H1 (cell line): Measurements from ENCODE around the gene GRID2. TPM values are rescaled to one million over a fixed set of nuclear protein-coding genes. Genes with fewer than 3 reads are reported as not detected.
A peak's percentile ranks its signal among the peaks of the same experiment; 100 is the strongest.

ENCODE experiments used
- CTCF ChIA-PET: fragments of 300-600 bp; sonication (Branson Sonifier 250); formaldehyde crosslinking; loops from one replicate; lab custom pipeline; 2021; ENCODE audit not compliant: partially characterized antibody; lab: Charles Lee
- POLR2A ChIA-PET: fragments of 300-600 bp; sonication (Branson Sonifier 250); formaldehyde crosslinking; loops from one replicate; lab custom pipeline; 2021; ENCODE audit warnings: inconsistent platforms; ENCODE audit not compliant: partially characterized antibody; lab: Charles Lee
- DNase-seq, 2 experiments: peaks; one replicate each; pipeline versions ENCODE4 v3.0.0 to v3.0.0-alpha.2; 2010 to 2022; ENCODE audit warnings: low spot score in 2 of 2, low read depth in 1 of 2, mixed read lengths in 1 of 2
- FAIRE-seq: peaks from 2 replicates; lab custom pipeline; 2011; peaks lifted over from hg19 to GRCh38; lab: Jason Lieb, UNC
- H2AFZ ChIP-seq: 2 replicates; pipeline ENCODE4 v1.8.1; 2012; ENCODE audit warnings: low read length, inconsistent platforms
- H2AK5ac ChIP-seq: 2 replicates; pipeline ENCODE4 v1.6.1; 2013; ENCODE audit warnings: low read depth, low read length
- H2BK120ac ChIP-seq: replicated peaks from 2 replicates; pipeline ENCODE3; 2013; ENCODE audit warnings: low read depth, low read length, inconsistent platforms
- H2BK12ac ChIP-seq: 2 replicates; pipeline ENCODE4 v1.6.1; 2013; ENCODE audit warnings: low read depth, low read length
- H2BK15ac ChIP-seq: 2 replicates; pipeline ENCODE4 v1.6.1; 2013; ENCODE audit warnings: low read length
- H2BK20ac ChIP-seq: 2 replicates; pipeline ENCODE4 v1.6.1; 2013; ENCODE audit warnings: low read length
- H2BK5ac ChIP-seq: 2 replicates; pipeline ENCODE4 v1.6.1; 2013; ENCODE audit warnings: low read depth, low read length
- H3K14ac ChIP-seq: 2 replicates; pipeline ENCODE4 v1.6.1; 2013; ENCODE audit warnings: inconsistent platforms; ENCODE audit not compliant: insufficient read length
- H3K18ac ChIP-seq: 2 replicates; pipeline ENCODE4 v1.6.1; 2013; ENCODE audit warnings: low read length; ENCODE audit errors: extremely low read depth
- H3K23ac ChIP-seq: 2 replicates; pipeline ENCODE4 v1.6.1; 2013; ENCODE audit warnings: inconsistent platforms; ENCODE audit not compliant: insufficient read length
- H3K23me2 ChIP-seq: 2 replicates; pipeline ENCODE4 v1.6.1; 2013; ENCODE audit warnings: low read depth, low read length
- H3K27ac ChIP-seq: 2 replicates; pipeline ENCODE4 v1.6.1; 2011; ENCODE audit warnings: low read depth, low read length, inconsistent platforms
- H3K27me3 ChIP-seq, 4 experiments: replicated peaks in 1 of 4; 1 replicate in 1 of 4; 2 replicates in 3 of 4; pipeline versions ENCODE4 v1.6.1 to v1.8.1; 2011 to 2013; ENCODE audit warnings: low read length in 3 of 4, mild to moderate bottlenecking in 3 of 4, inconsistent platforms in 2 of 4, mixed read lengths in 2 of 4, moderate library complexity in 1 of 4; ENCODE audit not compliant: control insufficient read depth in 3 of 4, insufficient read depth in 3 of 4; ENCODE audit errors: extremely low read depth in 1 of 4
- H3K36me3 ChIP-seq, 4 experiments: 2 replicates each; pipeline versions ENCODE4 v1.6.1 to v1.8.1; 2011 to 2013; ENCODE audit warnings: mild to moderate bottlenecking in 4 of 4, low read length in 3 of 4, moderate library complexity in 2 of 4, control low read depth in 1 of 4, inconsistent platforms in 1 of 4; ENCODE audit not compliant: insufficient read depth in 4 of 4, control insufficient read depth in 2 of 4
- H3K4ac ChIP-seq: replicated peaks from 2 replicates; pipeline ENCODE3; 2013; ENCODE audit warnings: low read length, low read depth, mixed read lengths, inconsistent platforms; ENCODE audit not compliant: insufficient read length
- H3K4me1 ChIP-seq, 4 experiments: replicated peaks in 1 of 4; 1 replicate in 1 of 4; 2 replicates in 3 of 4; pipeline versions ENCODE4 v1.6.1 to v1.8.1; 2011 to 2013; ENCODE audit warnings: low read length in 3 of 4, inconsistent platforms in 2 of 4, mixed read lengths in 1 of 4; ENCODE audit not compliant: insufficient read depth in 4 of 4, control insufficient read depth in 3 of 4
- H3K4me2 ChIP-seq, 2 experiments: 2 replicates each; pipeline versions ENCODE4 v1.6.1 to v1.8.1; 2011 to 2013; ENCODE audit warnings: low read depth in 2 of 2, low read length in 2 of 2, control low read depth in 1 of 2, inconsistent platforms in 1 of 2, mild to moderate bottlenecking in 1 of 2; ENCODE audit not compliant: insufficient read depth in 1 of 2
- H3K4me3 ChIP-seq, 4 experiments: fragments of 200-600, 300-600 bp in 1 of 4; sonication (generic), shearing (Covaris generic), sonication (Bioruptor Twin) in 1 of 4; 2 replicates each; pipeline versions ENCODE4 v1.5.1 to v1.8.1; 2011 to 2016; ENCODE audit warnings: low read length in 4 of 4, low read depth in 3 of 4, control low read depth in 2 of 4, inconsistent platforms in 2 of 4, mild to moderate bottlenecking in 2 of 4, mixed read lengths in 1 of 4, moderate library complexity in 1 of 4; ENCODE audit not compliant: insufficient read depth in 2 of 4; ENCODE audit errors: extremely low read depth in 1 of 4
- H3K56ac ChIP-seq: replicated peaks from 2 replicates; pipeline ENCODE3; 2013; ENCODE audit warnings: low read depth, mild to moderate bottlenecking, mixed read lengths, low read length, inconsistent platforms; ENCODE audit not compliant: insufficient read length
- H3K79me1 ChIP-seq: 2 replicates; pipeline ENCODE4 v1.6.1; 2013; ENCODE audit warnings: low read depth, low read length, control low read depth
- H3K79me2 ChIP-seq, 2 experiments: 2 replicates each; pipeline versions ENCODE4 v1.6.1 to v1.8.1; 2012 to 2013; ENCODE audit warnings: low read length in 2 of 2, mild to moderate bottlenecking in 2 of 2, inconsistent platforms in 1 of 2; ENCODE audit not compliant: insufficient read depth in 2 of 2, control insufficient read depth in 1 of 2
- H3K9ac ChIP-seq, 4 experiments: replicated peaks in 1 of 4; 1 replicate in 1 of 4; 2 replicates in 3 of 4; pipeline versions ENCODE4 v1.6.1 to v1.8.1; 2011 to 2013; ENCODE audit warnings: low read depth in 3 of 4, low read length in 3 of 4, control low read depth in 2 of 4, mild to moderate bottlenecking in 2 of 4, moderate library complexity in 2 of 4, inconsistent platforms in 1 of 4; ENCODE audit errors: extremely low read depth in 1 of 4
- H3K9me3 ChIP-seq, 2 experiments: 2 replicates each; pipeline versions ENCODE4 v1.6.1 to v1.8.1; 2012 to 2013; ENCODE audit warnings: mild to moderate bottlenecking in 2 of 2, moderate library complexity in 2 of 2, control low read depth in 1 of 2, inconsistent platforms in 1 of 2, low read depth in 1 of 2, low read length in 1 of 2, mixed read lengths in 1 of 2; ENCODE audit not compliant: insufficient read depth in 2 of 2
- H4K20me1 ChIP-seq, 2 experiments: replicated peaks in 1 of 2; 2 replicates each; pipeline versions ENCODE3 to v1.8.1; 2011 to 2013; ENCODE audit warnings: inconsistent platforms in 2 of 2, low read length in 2 of 2, mild to moderate bottlenecking in 1 of 2; ENCODE audit not compliant: insufficient read depth in 2 of 2, control insufficient read depth in 1 of 2
- H4K5ac ChIP-seq: 2 replicates; pipeline ENCODE4 v1.6.1; 2013; ENCODE audit warnings: low read length, low read depth, mixed read lengths, inconsistent platforms; ENCODE audit not compliant: insufficient read length
- H4K8ac ChIP-seq: 2 replicates; pipeline ENCODE4 v1.8.0; 2013; ENCODE audit warnings: mild to moderate bottlenecking, moderate library complexity, low read length, inconsistent platforms; ENCODE audit not compliant: insufficient read depth; ENCODE audit errors: extremely low read depth
- H4K91ac ChIP-seq: replicated peaks from 2 replicates; pipeline ENCODE3; 2013; ENCODE audit warnings: low read length, mixed read lengths, inconsistent platforms; ENCODE audit not compliant: insufficient read length
- ASH2L ChIP-seq: fragments of 200-600, 300-600 bp; sonication (generic); IDR thresholded peaks from one replicate; pipeline ENCODE4 v1.7.1; 2017; ENCODE audit warnings: low read length
- CHD1 ChIP-seq: IDR thresholded peaks from 2 replicates; pipeline ENCODE4 v1.6.1; 2012; ENCODE audit warnings: low read depth, low read length, improper control_type of control experiment
- GABPA ChIP-seq: IDR thresholded peaks from 2 replicates; pipeline ENCODE4 v1.6.1; 2011; ENCODE audit warnings: mild to moderate bottlenecking, low read length, moderate library complexity, borderline replicate concordance; ENCODE audit not compliant: insufficient read depth
- GTF2F1 ChIP-seq: IDR thresholded peaks from 2 replicates; pipeline ENCODE4 v1.6.1; 2012; ENCODE audit warnings: low read depth, low read length, improper control_type of control experiment, borderline replicate concordance
- KDM1A ChIP-seq: fragments of 200-600, 300-600 bp; sonication (generic); IDR thresholded peaks from 2 replicates; pipeline ENCODE4 v1.7.1; 2016; ENCODE audit warnings: mild to moderate bottlenecking, low read length, borderline replicate concordance
- NANOG ChIP-seq: IDR thresholded peaks from 2 replicates; pipeline ENCODE4 v1.6.1; 2011; ENCODE audit warnings: low read length, low read depth, mild to moderate bottlenecking, inconsistent platforms; ENCODE audit not compliant: insufficient read depth, poor library complexity, severe bottlenecking
- POLR2AphosphoS5 ChIP-seq: IDR thresholded peaks from 2 replicates; pipeline ENCODE4 v1.6.1; 2011; ENCODE audit warnings: low read depth, low read length
- POU5F1 ChIP-seq: IDR thresholded peaks from 2 replicates; pipeline ENCODE4 v1.6.1; 2011; ENCODE audit warnings: low read depth, mild to moderate bottlenecking, low read length, moderate library complexity
- RAD21 ChIP-seq, 2 experiments: IDR thresholded peaks in 1 of 2; conservative IDR thresholded peaks in 1 of 2; 2 replicates each; pipeline ENCODE4 v1.6.1; 2011; ENCODE audit warnings: low read depth in 2 of 2, low read length in 2 of 2, improper control_type of control experiment in 1 of 2, inconsistent platforms in 1 of 2, mild to moderate bottlenecking in 1 of 2, moderate library complexity in 1 of 2
- RXRA ChIP-seq: IDR thresholded peaks from 2 replicates; pipeline ENCODE4 v1.6.1; 2011; ENCODE audit warnings: low read depth, mild to moderate bottlenecking, low read length, moderate library complexity; ENCODE audit not compliant: insufficient read depth
- SIX5 ChIP-seq: IDR thresholded peaks from 2 replicates; pipeline ENCODE4 v1.6.1; 2011; ENCODE audit warnings: mild to moderate bottlenecking, low read depth, low read length
- SUZ12 ChIP-seq: fragments of 200-600 bp; sonication (generic); IDR thresholded peaks from 2 replicates; pipeline ENCODE4 v1.6.1; 2012; ENCODE audit warnings: mild to moderate bottlenecking, inconsistent platforms, low read length, moderate library complexity, mixed read lengths
- TBP ChIP-seq: IDR thresholded peaks from 2 replicates; pipeline ENCODE4 v1.6.1; 2011; ENCODE audit warnings: low read depth, low read length, improper control_type of control experiment
- YY1 ChIP-seq: IDR thresholded peaks from 2 replicates; pipeline ENCODE4 v1.6.1; 2011; ENCODE audit warnings: low read depth, mild to moderate bottlenecking, low read length
- WGBS, 2 experiments: shearing (Covaris generic) in 1 of 2; methylation state at CpG; one replicate each; pipeline versions ENCODE4 v1.1.6 to v1.1.7; 2013 to 2015; ENCODE audit warnings: low lambda C conversion rate in 2 of 2, mixed read lengths in 2 of 2, inconsistent platforms in 1 of 2, low coverage in 1 of 2, missing lambda C conversion rate in 1 of 2; ENCODE audit not compliant: insufficient replicate concordance in 2 of 2, insufficient coverage in 1 of 2, insufficient read length in 1 of 2; ENCODE audit errors: extremely low coverage in 1 of 2, missing lambda C conversion rate in 1 of 2; 5-methylcytosine and 5-hydroxymethylcytosine counted together
- polyA plus RNA-seq, 7 experiments: library from polyadenylated mRNA; depleted of rRNA in 3 of 7; stranded (reverse) in 5 of 7; unstranded in 2 of 7; fragments of >200 nt in 5 of 7; fragments of 200-250 nt in 2 of 7; gene quantifications; 1 replicate in 5 of 7; 2 replicates in 1 of 7; 4 replicates in 1 of 7; pipeline versions ENCODE4 v1.2.1 to v1.2.3, GENCODE V29; 2011 to 2013; ENCODE audit warnings: missing spikeins in 2 of 7, mixed read lengths in 2 of 7
- total RNA-seq: library from RNA; stranded (reverse); fragmentation: NEBNext Ultra II Directional; extraction: Animal tissue kit (Norgen Biotek cat#: 25700); gene quantifications from 2 replicates; pipeline ENCODE4 v1.2.1, GENCODE V29; 2021

GRID2 gene
- total and polyA plus RNA-seq, 2 of the 8 experiments (the other 6 are each of a cell fraction or from before 2014, with no cell fraction given), result 31.1 to 81.9 TPM

- H4K8ac ChIP-seq, result no peak overlapping the region
- no peaks in the 10 kb centered on the region for H3K79me1 ChIP-seq
- no peaks in the 10 kb centered on the region for H3K79me2 ChIP-seq
- no peak overlapping the region for H3K27ac ChIP-seq
- no peak overlapping the region for H2BK15ac ChIP-seq
- H3K9me3 ChIP-seq, result no peaks in the 10 kb centered on the region
- H2AK5ac ChIP-seq, result no peak overlapping the region
- H3K27me3 ChIP-seq, result no peaks in the 10 kb centered on the region
- no peak overlapping the region for H3K4me2 ChIP-seq
- peaks cover 0 to 11% (median 0%) of the 10 kb centered on the region in 4 experiments; a peak in 1 of 8 replicates for H3K36me3 ChIP-seq
- no peaks in the 10 kb centered on the region for H3K23me2 ChIP-seq
- no peak overlapping the region for H2BK12ac ChIP-seq
- CTCF ChIA-PET, result no interaction called here
- no peak overlapping the region for H2BK5ac ChIP-seq
- POLR2A ChIA-PET, result interaction anchor here (1.2 kb wide), 1 partner anchor 12 kb away, joined by 4 read pairs; no protein-coding TSS in a partner anchor
- FAIRE-seq (peak; percentile 42), DNase-seq (no peak)
- H3K4ac ChIP-seq, result no peak overlapping the region
- H3K4me1 ChIP-seq, result peaks cover 0 to 6% (median 1%) of the 10 kb centered on the region in 4 experiments; a peak in 2 of 7 replicates
- no peak overlapping the region for H2AFZ ChIP-seq
- no peaks in the 10 kb centered on the region for H4K20me1 ChIP-seq
- no peak overlapping the region for H2BK20ac ChIP-seq
- peak overlapping the region; percentile 65 for H4K91ac ChIP-seq
- H3K18ac ChIP-seq, result no peak overlapping the region
- no peak overlapping the region for H3K9ac ChIP-seq
- no peak overlapping the region for H3K14ac ChIP-seq
- no peak overlapping the region for H3K56ac ChIP-seq
- no peak overlapping the region for H3K4me3 ChIP-seq
- 71% methylated on average over 4 of the region's 4 CpGs; no CpG with 5 or more reads in 1 of the 2 experiments for WGBS, 2 experiments
- H4K5ac ChIP-seq, result no peak overlapping the region
- no peak overlapping the region for H3K23ac ChIP-seq
- H2BK120ac ChIP-seq, result no peak overlapping the region
- TF ChIP-seq CHD1, result no peak
- no peak for TF ChIP-seq SIX5
- TF ChIP-seq POLR2AphosphoS5, result no peak
- no peak for TF ChIP-seq KDM1A
- TF ChIP-seq RXRA, result no peak
- no peak for TF ChIP-seq NANOG
- TF ChIP-seq TBP, result no peak
- no peak for TF ChIP-seq POU5F1
- TF ChIP-seq ASH2L, result no peak
- no peak for TF ChIP-seq GABPA
- no peak for TF ChIP-seq RAD21 (IDR thresholded peaks at IDR 0.05 in 1 of 2, conservative IDR thresholded peaks at IDR 0.05 in 1 of 2; ENCODE audit: low read depth in 2 of 2, low read length in 2 of 2)
- TF ChIP-seq GTF2F1, result no peak
- no peak for TF ChIP-seq YY1
- no peak for TF ChIP-seq SUZ12
Observed at GRCh38 chr4:93086356-93086755, 782.6 kb downstream of the GRID2 start.
